GM18951 (cell line): ENCODE measurements around the gene MDGA2.

Experiments used
- POLR2A ChIP-seq: IDR thresholded peaks from 4 replicates; pipeline ENCODE4 v1.6.1; 2011; ENCODE audit warnings: mild to moderate bottlenecking; ENCODE audit not compliant: insufficient read length, insufficient read depth; ENCODE audit errors: extremely low read depth
- in situ Hi-C: fragments of 300-500 bp; cut with MboI; formaldehyde crosslinking; loops from one replicate; pipeline ENCODE4 v1.12.0; 2022; ENCODE audit warnings: low sequenced_read_pairs, mixed read lengths, inconsistent platforms; ENCODE audit not compliant: unreplicated experiment

Gene MDGA2

DNA sequence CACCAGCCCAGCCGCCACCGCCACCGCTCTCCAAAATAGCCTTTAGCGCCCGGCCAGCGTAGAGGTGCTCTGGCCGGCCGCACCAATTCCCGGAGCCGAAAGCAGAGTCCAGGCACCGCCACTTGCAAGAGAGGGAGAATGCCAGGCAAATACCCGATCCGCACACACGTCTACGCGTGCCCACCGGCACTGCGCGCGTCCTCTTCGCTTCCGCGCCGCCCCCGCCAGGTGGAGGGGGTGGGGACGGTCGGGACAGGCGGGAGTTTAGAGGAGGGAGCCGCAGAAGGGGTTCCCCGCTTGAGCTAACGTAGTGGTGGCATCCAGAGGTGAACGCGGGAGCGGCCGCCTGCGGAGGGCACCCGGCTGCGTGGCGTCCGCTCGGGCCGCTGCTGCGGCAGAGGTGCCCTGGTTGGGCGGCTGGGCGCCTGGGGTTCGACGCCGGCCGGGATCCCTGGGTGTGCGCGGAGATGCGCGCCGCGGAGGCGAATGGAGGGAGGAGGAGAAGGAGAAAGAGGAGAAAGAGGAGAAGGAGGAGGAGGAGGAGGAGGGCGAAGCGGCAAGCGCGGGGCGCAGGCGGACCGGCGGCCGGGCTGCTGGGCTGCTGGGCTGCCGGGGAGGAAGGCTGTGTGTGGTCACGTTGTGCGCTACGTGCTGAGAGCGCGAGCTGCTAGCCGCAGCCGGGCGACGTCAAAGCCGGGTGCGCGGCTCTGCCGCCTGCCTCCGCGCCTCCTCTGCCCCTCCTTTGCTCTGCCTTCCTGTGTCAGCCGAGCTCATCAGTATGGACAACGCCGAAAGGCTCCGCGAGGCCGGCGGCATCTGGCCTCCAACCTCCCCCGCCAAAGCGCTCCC, at the start of gene MDGA2:
Gene MDGA2, minus strand, starts transcription at position 140 of the 849 bp plus-strand sequence.
- TF ChIP-seq POLR2A: no peak
- in situ Hi-C loops: no loop called here

DNA sequence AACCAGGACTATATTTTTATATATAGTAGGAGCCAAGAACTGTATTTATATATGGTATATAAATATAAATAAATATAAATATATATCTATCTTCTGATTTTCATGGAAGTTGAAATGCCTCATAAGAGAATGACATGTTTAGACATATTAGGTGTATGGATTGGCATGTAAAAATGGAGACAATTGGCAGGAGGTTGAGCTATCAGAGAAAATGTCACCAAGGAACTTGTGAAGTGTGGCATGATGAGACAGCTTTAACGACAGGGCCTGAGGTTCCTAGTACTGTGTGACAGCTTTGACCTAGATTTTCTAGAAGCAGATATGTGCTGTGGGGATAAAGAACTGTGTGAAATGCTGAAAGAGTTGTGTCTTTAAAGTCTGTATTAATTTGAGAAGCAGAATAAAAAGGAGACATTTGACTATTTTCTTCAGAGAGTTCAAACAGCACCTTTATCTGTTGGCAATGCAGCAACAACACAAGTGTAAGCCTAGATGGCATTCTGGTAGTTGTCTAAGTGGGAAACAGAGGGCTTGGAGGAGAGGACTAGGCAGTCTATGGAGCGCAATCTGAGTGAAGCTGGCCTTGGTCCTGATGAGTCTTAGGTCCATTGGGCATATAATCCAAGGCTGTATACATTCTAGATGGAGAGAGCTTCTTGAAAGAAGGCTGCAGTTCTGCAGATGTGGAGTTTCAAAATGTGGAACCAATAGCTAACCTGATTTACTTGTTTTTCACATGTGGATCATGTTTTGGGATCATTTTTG, 47.7 kb upstream of the MDGA2 start:
- in situ Hi-C loops: no loop called here
- TF ChIP-seq POLR2A: no peak

DNA sequence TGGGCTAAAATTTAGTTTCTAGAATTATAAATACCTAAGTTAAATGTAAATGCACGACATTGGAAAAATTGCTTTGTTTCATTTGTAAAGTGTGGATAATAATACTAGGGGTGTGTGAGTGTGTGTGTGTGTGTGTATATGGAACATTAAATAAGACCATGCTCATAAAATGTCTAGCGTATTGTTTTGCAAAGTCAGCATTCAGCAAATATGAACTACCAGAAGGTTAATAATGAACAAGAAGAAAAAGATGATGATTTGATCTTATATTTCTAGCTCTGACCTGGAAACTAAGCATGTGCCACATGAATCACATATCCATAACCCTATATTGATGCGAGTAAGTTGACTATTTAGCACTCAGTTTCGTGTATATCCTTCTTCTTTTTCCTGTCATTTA, 44.9 kb upstream of the MDGA2 start:
- in situ Hi-C loops: no loop called here
- no peak for TF ChIP-seq POLR2A

DNA sequence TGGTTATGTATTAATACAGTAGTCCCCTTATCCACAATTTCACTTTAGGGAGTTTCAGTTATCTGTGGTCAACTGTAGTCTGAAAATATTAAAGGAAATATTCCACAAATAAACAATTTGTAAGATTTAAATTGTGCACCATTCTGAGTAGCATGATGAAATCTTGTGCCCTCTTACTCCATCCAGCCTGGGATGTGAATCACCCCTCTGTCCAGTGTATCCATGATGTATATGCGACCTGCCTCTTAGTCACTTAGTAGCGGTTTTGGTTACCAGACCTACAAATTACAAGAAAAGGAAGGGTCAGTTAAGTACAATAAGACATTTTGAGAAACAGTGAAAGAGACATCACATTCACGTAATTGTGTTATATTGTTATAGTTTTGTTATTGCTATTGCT, 39.9 kb upstream of the MDGA2 start:
- no peak for TF ChIP-seq POLR2A
- in situ Hi-C loops: no loop called here

DNA sequence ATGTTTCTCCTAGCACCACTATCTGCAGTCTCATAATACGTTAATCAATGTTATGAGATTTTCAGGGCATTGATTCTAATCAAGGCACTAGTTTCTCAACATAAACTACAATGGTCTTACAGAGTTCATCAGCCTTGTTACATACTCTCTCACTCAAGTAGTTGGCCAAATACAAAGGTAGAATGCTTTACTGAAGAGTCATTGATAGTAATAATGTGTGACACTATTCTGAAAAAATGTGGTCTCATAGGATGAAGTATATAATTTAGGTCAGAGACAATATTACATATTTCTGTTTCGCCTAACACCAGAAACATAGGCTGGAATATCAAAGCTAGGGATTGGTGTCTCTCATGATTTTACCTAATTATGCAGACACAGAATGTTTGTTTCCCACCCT, 35.2 kb upstream of the MDGA2 start:
- TF ChIP-seq POLR2A: no peak
- in situ Hi-C loops: no loop called here

DNA sequence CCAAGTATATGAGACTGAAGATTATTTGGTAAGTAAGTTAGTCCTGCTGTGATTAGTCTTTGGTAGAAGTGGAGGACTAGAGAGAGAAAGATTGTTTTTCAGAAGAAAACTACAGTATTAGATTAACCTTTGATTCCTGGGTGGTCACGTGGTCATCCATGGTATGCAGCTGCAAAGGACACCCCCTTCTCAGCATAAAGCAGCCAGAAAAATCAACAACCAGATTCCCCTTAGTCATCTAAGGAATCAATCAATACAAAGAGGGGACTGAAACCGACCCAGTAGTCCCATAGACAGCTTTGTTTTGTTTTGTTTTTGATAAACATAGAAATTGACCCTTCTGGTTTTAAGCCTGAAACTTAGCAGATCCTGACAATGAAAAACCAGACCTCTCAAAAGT, 30.3 kb upstream of the MDGA2 start:
- no peak for TF ChIP-seq POLR2A
- in situ Hi-C loops: no loop called here

DNA sequence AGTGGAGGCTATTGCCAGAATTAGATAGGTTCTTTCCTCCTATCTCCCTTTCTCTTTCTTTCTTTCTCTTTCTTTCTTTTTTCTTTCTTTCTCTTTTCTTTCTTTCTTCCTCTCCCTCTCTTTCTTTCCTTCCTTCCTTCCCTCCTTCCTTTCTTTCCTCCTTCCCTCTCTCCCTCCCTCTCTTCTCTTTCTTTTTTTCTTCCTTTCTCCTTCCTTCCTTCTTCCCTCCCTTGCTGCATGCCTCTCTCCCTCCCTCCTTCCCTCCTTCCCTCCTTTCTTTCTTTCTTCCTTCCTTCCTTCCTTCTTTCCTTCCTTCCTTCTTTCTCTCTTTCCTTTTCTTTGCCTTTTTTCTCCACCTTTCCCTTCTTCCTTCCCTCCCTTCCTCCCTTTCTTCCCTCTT, 16.4 kb upstream of the MDGA2 start:
- TF ChIP-seq POLR2A: no peak
- in situ Hi-C loops: no loop called here

DNA sequence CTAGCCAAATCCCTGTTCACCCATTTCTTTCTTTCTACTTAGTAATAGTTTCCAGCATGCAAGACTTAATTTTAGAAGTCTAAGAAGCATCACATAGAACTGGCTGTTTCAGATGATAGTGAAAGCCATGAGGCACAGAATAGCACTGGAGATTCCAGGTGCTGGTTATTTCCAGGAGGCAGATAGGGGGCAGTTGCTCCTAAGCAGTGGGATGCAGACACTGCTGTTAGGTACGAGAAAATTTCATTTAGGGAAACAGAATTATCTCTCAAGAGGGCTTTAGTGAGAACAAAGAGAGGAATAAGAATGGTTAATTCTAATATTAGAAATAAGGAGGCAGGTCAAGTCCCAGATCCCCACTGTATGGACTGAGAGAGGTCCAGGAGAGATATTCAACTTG, 3.6 kb upstream of the MDGA2 start:
- no peak for TF ChIP-seq POLR2A
- in situ Hi-C loops: no loop called here

DNA sequence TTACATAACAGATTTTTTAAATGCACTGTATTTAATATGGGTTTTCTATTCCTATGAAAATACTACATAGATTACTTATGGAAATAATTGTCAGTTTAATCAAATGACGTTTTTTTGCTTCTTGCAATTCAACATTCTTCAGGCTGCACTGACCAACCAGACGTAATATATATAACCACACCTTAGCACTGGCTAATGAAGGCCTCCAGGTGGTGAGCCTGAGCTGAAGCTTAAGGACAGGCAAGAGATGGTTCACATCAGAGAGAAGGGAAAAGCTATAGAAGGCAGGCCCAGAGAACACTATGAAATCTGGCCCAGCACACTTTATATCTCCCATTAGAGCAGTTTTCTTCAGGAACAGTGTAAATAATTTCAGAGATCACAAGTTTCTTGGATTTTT, 2.8 kb upstream of the MDGA2 start:
- in situ Hi-C loops: no loop called here
- TF ChIP-seq POLR2A: no peak

DNA sequence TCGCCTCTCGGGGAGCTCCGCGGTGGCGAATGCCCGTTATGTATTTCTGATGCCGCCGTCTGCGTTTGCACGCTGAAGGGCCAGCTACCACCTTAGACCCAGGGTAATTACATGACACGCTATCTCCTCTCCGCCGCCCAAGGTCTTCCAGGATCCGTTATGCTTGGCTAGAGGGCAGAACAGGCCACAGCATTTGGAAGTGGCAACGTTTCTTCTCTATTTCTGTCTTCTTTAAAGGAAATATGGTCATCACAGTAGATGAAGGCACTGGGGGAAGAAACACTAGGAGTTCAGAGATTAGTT, 861 bp upstream of the MDGA2 start:
- in situ Hi-C loops: no loop called here
- TF ChIP-seq POLR2A: no peak

DNA sequence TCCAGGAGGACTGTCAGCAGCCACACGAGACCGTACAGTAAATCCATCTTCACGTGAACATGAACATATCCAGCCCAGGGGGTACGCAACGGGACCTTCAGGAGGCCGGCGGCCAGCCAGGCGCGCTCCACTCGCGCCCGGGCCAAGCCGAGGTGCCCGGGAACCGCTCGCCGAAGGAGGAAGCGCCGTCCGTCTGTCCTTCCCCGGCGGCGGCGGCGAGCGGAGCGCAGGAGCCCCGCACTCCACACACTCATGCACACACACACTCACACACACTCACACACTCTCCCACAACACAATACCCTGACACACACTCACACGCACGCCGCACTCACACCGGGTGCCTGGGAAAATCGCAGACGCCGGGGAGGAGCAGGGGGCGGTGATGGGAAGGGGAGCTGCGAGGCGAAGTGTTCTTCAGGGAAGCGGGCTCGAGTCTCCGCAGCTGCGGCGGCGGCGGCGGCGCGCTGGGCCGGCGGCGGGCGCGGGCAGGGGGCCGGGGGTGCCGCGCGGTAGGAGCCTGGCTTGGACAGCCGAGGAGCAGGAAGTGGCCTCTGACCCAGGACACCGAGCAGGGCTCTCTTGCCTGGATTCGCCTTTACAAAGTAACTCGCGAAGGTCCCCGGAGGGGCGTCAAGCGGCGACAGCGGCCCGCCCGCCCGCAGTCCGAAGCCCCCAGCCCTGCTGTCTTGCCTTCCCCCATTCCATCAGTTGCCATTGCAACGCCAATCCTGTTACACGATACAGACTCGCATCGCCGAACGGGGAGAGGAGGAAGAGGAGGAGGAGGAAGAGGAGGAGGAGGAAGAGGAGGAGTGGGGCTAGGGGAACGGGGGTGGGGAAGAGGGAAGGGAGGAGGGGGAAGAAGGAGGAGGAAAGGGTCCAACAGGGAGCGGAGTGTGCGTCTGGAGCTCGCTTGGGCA, 601 bp downstream of the MDGA2 start:
- TF ChIP-seq POLR2A: no peak
- in situ Hi-C loops: no loop called here

DNA sequence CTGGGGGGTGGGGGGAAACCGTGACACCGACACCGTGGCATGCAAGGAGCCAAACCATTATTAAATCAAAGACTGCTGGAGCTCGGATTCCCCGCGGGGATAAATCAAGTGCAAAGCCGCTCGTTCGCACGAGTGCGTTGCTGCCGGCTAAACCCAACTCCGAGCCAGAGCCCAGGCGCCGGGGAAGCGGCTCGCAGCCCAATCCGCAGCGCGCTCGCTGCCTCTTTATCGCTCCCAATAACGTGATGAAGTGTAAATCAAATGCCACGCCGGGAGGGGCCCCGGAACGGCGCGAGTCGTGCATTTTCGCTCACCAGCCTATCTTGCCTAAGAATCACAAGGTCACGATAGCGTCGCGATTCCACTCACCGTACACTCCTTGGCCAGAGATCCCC, 1.3 kb downstream of the MDGA2 start:
- in situ Hi-C loops: no loop called here
- no peak for TF ChIP-seq POLR2A
